HepG2 (cell line): ENCODE results near the gene ETF1. TPM values are rescaled to one million over a fixed set of nuclear protein-coding genes. Genes with fewer than 3 reads are reported as not detected.

Source experiments
- ARID5B ChIP-seq: IDR thresholded peaks from 2 replicates; pipeline ENCODE4 v1.4.0; 2020; ENCODE audit warnings: mild to moderate bottlenecking, missing genetic modification reagents
- E2F2 ChIP-seq: sonication (generic); formaldehyde crosslinking; IDR thresholded peaks from 2 replicates; pipeline ENCODE4 v1.4.0; 2020; ENCODE audit warnings: missing genetic modification reagents, borderline replicate concordance
- KDM4B ChIP-seq: sonication (generic); formaldehyde crosslinking; IDR thresholded peaks from 2 replicates; pipeline ENCODE4 v1.4.0; 2020; ENCODE audit warnings: missing genetic modification reagents
- MYC ChIP-seq: sonication (generic); formaldehyde crosslinking; IDR thresholded peaks from 2 replicates; pipeline ENCODE4 v1.9.0; 2021; ENCODE audit warnings: missing genetic modification reagents, borderline replicate concordance
- NPAS2 ChIP-seq: sonication (generic); formaldehyde crosslinking; IDR thresholded peaks from 2 replicates; pipeline ENCODE4 v1.8.0; 2022; ENCODE audit warnings: mild to moderate bottlenecking, missing genetic modification reagents, borderline replicate concordance
- NR2F1 ChIP-seq, 2 experiments: fragments of 450-650 bp in 1 of 2; formaldehyde crosslinking in 1 of 2; IDR thresholded peaks; 2 replicates each; pipeline versions ENCODE4 v1.5.0 to v1.6.1; 2016 to 2020; ENCODE audit warnings: mild to moderate bottlenecking in 1 of 2, missing compliant biosample characterization in 1 of 2, missing genetic modification reagents in 1 of 2, moderate library complexity in 1 of 2
- TCF7L2 ChIP-seq: IDR thresholded peaks from 2 replicates; pipeline ENCODE4 v1.6.1; 2011; ENCODE audit warnings: mild to moderate bottlenecking, low read depth, low read length, moderate library complexity
- ZNF274 ChIP-seq: sonication (generic); formaldehyde crosslinking; IDR thresholded peaks from 2 replicates; pipeline ENCODE4 v1.5.1; 2020; ENCODE audit warnings: mild to moderate bottlenecking, missing genetic modification reagents
- ZNF317 ChIP-seq: sonication (generic); formaldehyde crosslinking; IDR thresholded peaks from 2 replicates; pipeline ENCODE4 v1.5.0; 2020; ENCODE audit warnings: mild to moderate bottlenecking, missing genetic modification reagents
- ZNF33B ChIP-seq: sonication (generic); formaldehyde crosslinking; IDR thresholded peaks from 2 replicates; pipeline ENCODE4 v1.5.1; 2020; ENCODE audit warnings: mild to moderate bottlenecking, missing genetic modification reagents
- ZNF343 ChIP-seq: sonication (generic); formaldehyde crosslinking; IDR thresholded peaks from 2 replicates; pipeline ENCODE4 v1.4.0; 2020; ENCODE audit warnings: mild to moderate bottlenecking, missing genetic modification reagents
- ZNF564 ChIP-seq: sonication (generic); formaldehyde crosslinking; IDR thresholded peaks from 2 replicates; pipeline ENCODE4 v1.8.1; 2023; ENCODE audit warnings: mild to moderate bottlenecking, missing genetic modification reagents
- ZSCAN30 ChIP-seq: sonication (generic); formaldehyde crosslinking; IDR thresholded peaks from 2 replicates; pipeline ENCODE4 v1.5.0; 2020; ENCODE audit warnings: mild to moderate bottlenecking, missing genetic modification reagents
- polyA plus RNA-seq, 8 experiments: library from polyadenylated mRNA; depleted of rRNA in 3 of 8; stranded (reverse) in 7 of 8; unstranded in 1 of 8; fragments of >200 nt; fragmentation: Illumina TruSeq in 4 of 8; extraction: Trizol in 4 of 8; gene quantifications; 2 replicates each; pipeline versions ENCODE4 v1.2.1 to v1.2.3, GENCODE V29; 2011 to 2016; ENCODE audit warnings: low read depth in 4 of 8, missing spikeins in 1 of 8, mixed read lengths in 1 of 8; ENCODE audit not compliant: insufficient read depth in 1 of 8
- total RNA-seq, 5 experiments: library from RNA; depleted of rRNA; stranded (reverse); fragments of >200 nt; fragmentation: Illumina TruSeq; extraction: Trizol; gene quantifications; 2 replicates each; pipeline ENCODE4 v1.2.3, GENCODE V29; 2016; ENCODE audit warnings: low read depth in 1 of 5
- TF ChIP-seq, protein P1 (sequence below): sonication (generic); formaldehyde crosslinking; IDR thresholded peaks from 2 replicates; pipeline ENCODE4 v1.5.1; 2020; ENCODE audit warnings: mild to moderate bottlenecking, missing genetic modification reagents, borderline replicate concordance

ETF1 gene
- total and polyA plus RNA-seq, 2 of the 13 experiments (the other 11 are each of a cell fraction or from before 2014, with no cell fraction given), result 52.1 to 184 TPM

- TF ChIP-seq KDM4B (peak; percentile 60; the same call in 1 of the 2 replicates), ZNF343 (CRISPR knock-in tag) (peak; percentile 78; the same call in 1 of the 2 replicates), ZNF33B (no peak; the same call in 1 of the 2 replicates), E2F2 (CRISPR knock-in tag) (peak; percentile 59; the same call in 1 of the 2 replicates), TCF7L2 (no peak), NPAS2 (CRISPR knock-in tag) (no peak), ZNF317 (CRISPR knock-in tag) (no peak; the same call in none of the 2 replicates), ZNF274 (CRISPR knock-in tag) (no peak; the same call in 1 of the 2 replicates), ZNF564 (no peak; the same call in 1 of the 2 replicates), NR2F1 (CRISPR knock-in tag; IDR thresholded peaks at IDR 0.05) (peak in 1 of 2 experiments; percentile 9; a peak in 1 of 4 replicates), ARID5B (CRISPR knock-in tag) (peak; percentile 49), ZSCAN30 (CRISPR knock-in tag) (no peak), MYC (CRISPR knock-in tag) (peak; percentile 88)
- TF ChIP-seq, protein P1, sequence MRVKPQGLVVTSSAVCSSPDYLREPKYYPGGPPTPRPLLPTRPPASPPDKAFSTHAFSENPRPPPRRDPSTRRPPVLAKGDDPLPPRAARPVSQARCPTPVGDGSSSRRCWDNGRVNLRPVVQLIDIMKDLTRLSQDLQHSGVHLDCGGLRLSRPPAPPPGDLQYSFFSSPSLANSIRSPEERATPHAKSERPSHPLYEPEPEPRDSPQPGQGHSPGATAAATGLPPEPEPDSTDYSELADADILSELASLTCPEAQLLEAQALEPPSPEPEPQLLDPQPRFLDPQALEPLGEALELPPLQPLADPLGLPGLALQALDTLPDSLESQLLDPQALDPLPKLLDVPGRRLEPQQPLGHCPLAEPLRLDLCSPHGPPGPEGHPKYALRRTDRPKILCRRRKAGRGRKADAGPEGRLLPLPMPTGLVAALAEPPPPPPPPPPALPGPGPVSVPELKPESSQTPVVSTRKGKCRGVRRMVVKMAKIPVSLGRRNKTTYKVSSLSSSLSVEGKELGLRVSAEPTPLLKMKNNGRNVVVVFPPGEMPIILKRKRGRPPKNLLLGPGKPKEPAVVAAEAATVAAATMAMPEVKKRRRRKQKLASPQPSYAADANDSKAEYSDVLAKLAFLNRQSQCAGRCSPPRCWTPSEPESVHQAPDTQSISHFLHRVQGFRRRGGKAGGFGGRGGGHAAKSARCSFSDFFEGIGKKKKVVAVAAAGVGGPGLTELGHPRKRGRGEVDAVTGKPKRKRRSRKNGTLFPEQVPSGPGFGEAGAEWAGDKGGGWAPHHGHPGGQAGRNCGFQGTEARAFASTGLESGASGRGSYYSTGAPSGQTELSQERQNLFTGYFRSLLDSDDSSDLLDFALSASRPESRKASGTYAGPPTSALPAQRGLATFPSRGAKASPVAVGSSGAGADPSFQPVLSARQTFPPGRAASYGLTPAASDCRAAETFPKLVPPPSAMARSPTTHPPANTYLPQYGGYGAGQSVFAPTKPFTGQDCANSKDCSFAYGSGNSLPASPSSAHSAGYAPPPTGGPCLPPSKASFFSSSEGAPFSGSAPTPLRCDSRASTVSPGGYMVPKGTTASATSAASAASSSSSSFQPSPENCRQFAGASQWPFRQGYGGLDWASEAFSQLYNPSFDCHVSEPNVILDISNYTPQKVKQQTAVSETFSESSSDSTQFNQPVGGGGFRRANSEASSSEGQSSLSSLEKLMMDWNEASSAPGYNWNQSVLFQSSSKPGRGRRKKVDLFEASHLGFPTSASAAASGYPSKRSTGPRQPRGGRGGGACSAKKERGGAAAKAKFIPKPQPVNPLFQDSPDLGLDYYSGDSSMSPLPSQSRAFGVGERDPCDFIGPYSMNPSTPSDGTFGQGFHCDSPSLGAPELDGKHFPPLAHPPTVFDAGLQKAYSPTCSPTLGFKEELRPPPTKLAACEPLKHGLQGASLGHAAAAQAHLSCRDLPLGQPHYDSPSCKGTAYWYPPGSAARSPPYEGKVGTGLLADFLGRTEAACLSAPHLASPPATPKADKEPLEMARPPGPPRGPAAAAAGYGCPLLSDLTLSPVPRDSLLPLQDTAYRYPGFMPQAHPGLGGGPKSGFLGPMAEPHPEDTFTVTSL (CRISPR knock-in tag), result 0 out of 2 replicates have a peak, but pooled peaks have one; percentile 8
These were observed at the start of gene ETF1 (continued) for GRCh38 chr5:138542956-138543729.
